ENCODE data around the gene RIPOR2.

The RIPOR2 gene

DNA sequence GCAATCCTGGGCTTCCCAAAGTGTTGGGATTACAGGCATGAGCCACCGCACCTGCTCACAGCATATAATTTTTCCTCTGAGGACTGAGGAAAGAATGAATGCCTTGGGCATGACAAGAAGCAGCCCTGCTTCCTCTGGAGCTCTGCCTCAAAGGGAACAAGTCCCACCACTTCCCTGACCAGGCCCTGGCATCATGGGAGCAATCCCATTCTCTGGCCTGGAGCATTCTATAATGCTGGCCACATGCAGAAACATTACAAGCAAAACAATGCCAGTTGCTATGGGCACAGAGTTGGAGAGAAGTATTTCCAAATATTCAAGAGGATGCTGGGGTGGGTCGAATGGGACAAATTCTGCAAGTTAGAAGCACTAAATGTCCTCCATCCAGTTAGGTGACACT, 95.6 kb downstream of the RIPOR2 start:
- no peak for DNase-seq

DNA sequence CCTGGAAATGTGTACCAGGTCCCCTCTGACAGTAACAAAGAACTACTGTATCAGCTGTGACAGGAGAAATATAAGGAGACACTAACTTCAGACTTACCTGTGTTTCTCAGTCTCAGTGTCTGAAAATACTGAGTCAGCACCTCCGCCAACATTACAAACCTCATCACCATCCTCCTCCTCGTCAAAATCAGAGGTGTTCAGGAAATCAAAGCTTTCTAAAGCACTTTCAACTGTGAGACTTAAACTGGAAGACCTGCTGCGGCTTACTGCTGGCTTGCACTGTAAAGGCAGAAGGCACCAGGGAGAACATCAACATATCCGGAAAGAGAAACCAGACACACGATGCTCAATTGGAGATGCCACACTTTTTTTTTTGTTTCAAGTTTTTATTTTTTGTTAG, 96.8 kb downstream of the RIPOR2 start:
- DNase-seq, result no peak

DNA sequence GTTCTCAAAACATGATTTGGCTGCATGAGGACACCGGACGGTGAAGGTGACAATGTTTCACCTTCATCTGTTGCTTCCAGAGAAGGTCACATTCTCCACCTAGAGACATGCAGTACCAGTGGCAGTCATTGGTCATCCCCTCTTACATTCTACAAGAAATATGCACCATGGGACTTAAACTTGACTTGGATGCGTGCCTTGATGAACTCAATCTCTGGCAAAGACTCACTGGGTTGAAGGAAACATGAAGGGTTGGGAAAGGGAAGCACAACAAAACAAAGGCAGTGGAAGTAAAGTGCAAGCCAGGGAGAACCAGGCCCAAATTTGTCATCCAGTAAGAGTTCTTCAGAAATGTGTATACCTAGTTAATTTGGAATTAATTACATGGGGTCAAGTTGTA, 97.7 kb downstream of the RIPOR2 start:
- DNase-seq, result no peak

DNA sequence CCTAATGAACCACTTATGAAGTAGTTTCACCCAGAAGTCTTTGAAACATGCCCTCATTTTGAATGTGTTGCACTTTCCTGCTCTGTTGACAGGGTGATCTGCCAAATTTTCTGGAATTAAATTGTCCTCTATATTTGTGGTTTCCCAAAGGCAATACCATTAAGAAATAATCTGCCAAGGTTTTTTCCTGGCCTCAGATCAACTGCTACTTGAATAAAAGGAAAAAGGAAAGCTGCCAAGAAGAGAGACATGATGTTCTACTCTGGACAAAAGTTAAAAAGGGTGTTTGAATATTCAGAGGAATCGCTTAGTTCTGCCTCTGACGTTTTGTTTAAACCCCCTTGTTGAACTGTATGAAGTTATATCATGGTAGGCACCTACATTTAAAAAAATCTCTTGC, 99.7 kb downstream of the RIPOR2 start:
- no peak for DNase-seq

DNA sequence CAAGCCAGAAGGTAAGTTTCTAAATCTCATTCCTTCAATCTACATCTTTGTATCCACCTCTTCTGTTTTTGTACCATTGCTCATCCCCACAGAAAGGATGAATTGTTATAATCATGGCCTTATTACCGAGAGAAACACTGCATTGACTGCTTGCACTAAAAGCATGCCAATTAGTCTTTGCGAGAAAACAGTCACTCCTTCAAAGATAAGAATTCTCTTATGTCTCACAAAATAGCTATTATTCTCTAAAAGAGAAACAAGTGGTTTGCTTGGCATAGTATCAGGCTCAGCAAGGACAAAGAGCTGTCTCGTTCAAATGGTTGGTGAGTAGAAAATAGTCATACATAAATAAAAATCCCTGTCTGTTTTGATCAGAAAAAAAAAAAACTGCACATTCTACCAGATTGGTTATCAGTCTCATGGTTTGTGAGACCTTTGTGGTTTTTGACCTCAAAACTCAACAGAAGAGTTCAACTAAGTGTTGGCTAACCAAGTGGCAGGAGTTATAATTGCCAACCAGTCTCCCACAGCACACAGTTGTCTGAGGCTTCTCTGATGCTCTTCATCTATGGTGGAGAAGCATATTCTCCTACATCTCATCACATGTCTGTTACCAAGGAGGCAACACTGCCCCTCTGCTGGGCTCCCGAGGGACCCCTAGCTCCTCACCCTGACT, 101.9 kb downstream of the RIPOR2 start:
- DNase-seq, result no peak

DNA sequence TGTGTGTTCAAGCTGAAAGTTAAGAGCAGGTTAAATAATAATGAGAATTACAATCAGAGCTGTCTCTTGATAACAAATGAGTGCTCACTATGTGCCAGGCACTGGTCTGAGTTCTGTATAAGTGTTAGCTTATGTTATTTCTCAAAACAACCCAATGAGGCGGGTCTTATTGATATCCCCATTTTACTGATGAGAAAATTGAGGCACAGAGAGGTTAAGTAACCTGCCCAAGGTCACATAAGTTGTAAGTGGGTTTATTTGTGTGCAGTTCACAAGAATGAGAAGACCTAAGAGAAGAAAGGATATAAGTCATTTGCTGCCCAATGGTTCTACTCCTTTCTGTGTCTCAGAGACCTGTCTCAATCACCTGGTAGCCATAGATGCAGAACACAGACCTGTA, 103.0 kb downstream of the RIPOR2 start:
- DNase-seq, result no peak

DNA sequence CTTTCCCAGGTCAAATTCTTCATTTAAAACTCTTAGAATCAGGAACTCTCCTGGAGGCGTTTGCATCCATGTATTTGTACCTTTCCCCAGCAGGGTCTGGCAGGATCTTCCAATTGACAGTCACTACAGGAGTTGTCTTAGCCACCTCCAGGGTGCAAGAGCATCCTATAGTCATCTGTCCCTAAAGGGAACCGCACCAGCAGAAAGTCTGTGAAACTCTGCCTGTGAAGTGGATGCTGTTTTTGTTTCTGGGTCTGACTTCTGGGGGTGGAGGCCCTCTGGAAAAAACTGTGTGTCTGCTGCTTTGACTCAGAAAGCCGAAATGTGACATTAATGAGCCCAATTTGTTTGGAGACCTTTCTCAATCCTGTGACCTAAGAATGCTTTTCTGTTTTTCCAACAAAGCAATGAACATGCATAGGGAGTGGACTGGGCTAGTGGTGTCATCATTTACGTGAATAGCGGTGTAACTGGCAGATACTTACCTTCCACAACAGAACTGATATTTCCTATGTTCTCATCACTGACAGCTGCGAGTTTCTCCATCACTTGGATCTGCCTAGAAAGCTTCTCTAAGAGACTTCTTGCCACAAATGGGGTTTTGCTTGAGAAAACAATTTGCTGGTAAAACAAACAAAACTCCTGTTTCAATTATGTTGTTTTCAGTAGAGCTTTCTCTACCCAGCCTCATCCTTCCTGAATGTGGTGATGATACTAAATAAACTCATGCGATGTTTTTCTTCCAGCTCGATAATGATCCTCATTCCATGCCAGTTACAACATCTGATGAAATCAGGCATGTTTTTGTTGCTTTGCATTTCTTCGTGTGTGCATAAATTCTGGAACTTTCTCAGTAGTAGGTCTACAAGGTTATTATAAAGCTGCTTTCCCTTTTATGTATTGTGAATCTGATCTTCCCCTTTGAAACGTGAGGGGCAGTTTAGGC, 103.7 kb downstream of the RIPOR2 start:
- no peak for DNase-seq

DNA sequence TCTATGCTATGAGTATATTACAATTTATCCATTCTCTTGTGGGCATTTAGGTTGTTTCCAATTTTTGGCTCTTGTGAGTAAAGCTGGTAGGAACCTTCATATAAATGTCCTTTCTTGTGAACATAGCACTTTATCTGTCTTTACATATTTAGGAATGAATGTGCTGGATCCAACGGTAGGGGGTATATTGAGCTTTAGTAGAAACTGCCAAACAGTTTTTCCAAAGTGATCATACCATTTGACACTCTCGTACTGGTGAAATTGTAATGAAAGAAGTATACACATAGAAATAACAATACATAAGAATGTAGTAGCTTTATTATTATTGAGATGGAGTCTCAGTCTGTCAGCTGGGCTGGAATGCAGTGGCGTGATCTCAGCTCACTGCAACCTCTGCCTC, 106.1 kb downstream of the RIPOR2 start:
- DNase-seq, result no peak

DNA sequence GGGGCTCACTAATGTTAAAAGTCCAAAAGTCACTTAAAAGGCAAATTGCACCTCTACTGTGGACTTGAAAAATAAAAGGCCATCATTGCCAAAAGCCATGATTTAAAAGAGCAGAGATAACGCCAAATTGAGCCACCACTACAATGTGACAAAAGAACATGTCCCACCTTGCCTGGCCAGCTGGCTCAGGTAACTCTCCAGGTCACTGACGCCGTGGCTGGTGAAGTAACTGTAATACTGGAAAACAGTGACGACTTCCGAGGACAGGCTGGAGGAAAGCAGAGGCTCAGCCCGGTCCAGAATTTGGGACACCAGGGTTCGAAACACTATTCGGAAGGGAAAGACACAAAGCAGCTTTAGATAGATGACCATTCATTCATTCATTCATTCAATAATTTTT, 107.8 kb downstream of the RIPOR2 start:
- DNase-seq, result no peak

DNA sequence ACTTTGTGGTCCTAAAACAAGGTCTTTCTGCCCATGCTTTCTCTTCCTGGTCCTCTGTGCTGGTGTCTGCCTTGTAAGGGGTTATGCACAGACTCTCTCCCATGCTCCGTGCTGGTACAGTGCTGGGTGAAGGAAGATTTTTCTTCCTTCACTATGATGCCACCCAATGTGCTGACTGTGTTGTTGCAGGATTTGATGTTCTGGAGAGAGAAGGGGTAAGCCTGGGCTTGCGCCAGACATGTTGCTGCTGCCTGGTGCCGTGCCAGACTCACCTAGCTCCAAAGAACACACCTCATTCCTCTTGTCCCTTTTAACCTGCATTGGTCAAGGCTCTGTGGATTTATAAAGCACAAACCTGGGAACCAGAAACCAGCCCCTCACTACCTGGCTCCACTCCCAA, 108.6 kb downstream of the RIPOR2 start:
- DNase-seq, result no peak

DNA sequence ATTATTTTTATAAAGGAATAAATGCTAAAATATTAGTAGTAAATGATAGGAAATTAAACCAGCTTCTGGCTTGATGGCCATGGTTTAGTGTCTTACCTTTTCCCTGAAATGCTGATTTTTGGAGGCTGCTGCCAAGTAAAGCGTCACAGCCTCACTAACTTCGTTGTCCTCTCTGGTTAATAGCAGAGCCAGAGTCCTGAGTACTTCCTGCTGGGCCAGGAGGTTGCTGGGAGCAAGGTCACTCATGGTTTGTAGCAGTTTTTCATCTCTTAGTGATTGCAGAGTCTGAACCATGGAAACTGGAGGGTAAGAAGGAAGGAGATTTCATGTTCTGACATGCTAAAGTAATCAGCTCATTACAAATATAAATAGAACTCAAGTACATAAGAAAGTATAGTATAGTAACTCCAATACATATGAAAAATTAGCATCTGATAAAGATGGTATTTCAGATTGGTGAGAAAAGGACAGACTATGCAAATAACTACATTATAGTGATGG, 110.6 kb downstream of the RIPOR2 start:
- no peak for DNase-seq

DNA sequence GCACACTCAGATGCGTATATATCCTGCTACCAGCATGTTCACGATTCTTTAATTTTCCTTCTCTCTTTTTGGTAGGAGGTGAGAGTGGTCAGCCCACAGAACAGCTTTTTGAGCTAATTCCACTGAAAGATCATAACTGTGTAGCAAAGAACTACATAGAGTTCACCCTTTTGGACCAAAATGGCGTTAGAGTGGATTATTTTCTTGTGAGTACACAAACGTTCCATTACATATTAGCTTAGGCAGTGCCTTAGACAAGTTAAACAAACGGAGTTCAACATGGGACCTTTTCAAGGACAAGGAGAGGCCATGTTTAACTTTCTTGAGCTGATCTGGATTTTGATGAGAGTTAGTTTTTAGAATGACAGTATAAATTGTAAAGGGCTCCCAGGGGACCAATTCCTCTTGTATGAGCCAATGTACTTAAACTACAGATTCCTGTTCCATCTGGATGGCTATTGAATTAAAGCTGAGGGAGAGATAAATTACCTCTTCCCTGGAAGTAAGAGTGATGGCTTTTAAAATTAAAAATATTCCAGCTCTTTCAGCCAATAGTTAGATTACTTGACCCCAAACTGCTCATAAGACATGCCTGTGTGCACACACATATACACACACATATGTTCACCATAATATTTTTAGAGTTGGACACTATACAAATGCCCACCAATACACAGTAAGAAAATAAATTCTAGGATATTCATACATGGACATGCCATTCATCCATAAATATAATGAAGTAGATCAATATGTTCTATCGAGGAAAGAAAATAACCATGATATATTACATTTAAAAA, 111.4 kb downstream of the RIPOR2 start:
- no peak for DNase-seq

DNA sequence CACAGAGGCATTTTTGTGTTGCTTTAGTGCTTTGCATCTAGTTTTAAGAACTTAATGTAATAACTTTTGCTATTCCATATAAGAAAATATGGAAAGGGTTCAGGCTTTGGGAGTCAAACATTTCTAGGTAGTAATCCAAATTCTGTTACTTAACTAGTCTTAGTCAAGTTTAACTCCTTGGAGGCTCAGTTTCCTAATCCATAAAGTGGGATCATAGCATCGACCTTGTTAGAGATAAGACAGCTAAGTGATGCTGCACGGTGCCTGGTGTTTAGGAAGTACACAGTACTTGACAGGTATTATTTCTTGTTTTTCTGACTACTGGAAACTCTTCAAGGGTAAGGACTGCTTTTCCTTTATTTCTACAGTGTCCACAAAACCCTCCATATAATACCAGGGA, 112.6 kb downstream of the RIPOR2 start:
- no peak for DNase-seq

DNA sequence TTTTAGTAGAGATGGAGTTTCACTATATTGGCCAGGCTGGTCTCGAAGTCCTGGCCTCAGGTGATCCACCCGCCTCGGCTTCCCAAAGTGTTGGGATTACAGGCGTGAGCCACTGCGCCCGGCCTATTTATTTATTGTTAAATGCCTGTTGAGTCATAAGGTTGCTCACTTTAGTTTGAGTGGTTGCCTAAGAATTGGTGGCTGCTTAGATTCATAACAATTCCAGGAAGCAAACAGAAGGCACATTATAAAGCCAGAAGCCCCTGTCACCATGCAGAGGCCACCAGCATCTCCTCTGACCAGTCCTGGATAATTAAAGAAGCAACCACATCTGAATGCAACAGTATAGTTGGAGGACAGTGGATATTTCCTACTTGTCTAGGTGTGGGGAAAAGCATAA, 113.1 kb downstream of the RIPOR2 start:
- DNase-seq, result no peak

DNA sequence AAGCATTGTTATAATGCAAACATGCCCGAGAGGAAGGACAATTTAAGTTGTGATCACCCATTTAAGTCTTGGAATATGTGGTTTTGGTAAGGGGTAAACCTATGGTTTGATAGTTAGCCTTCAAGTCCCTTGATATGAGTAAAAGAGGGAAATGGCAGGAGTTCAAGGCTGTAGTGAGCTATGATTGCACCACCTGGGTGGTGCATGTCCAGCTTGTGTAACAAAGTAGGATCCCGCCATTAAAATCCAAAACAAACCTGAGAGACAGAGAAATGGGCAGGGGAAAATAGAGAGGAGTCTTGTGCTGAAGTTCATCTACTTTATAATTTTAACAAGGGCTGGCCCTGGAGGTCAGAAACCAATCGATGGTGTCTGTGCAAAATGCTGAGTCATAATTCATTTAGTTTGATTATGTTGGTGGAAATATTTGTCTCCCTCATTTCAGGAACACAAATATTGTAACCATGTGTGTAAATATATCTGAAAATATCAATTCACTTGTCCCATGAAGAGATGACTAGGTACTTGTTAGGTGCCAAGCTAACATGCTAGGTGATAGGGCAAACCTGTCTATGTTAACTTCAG, 113.8 kb downstream of the RIPOR2 start:
- DNase-seq, result no peak

DNA sequence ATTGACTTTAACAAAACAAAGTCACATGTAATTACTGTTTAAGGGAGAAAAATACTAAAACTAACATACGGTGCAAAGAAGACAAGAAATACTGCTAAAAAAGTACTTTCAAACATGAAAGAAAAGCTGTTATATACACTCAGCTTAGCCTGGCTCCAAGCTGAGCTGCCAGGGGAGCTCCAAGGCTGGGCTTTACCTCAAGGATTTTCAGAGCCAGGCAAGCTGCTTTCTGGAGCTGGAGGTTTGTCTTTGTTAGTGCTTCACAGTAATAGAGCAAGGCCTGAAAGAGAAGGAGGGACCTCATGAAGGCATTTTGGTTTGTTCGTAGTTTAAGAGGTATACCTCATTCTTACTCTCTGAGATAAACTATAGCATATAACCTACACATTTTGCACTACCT, 117.4 kb downstream of the RIPOR2 start:
- no peak for DNase-seq

DNA sequence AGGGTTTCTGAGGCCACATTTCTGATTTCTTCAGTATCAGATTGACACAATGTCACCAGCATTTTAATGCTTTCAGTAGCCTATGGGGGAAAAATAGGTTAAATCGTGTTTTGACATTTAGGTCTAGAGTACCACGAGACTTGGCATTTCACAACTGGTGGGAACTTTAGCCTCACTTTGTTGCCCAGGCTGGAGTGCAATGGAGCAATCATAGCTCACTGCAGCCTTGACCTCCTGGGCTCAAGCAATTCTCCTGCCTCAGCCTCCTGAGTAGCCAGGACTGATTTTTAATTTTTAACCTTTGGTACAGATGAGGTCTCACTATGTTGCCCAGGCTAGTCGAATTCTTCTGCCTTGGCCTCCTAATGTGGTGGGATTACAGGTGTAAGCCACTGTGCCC, 126.0 kb downstream of the RIPOR2 start:
- no peak for DNase-seq

DNA sequence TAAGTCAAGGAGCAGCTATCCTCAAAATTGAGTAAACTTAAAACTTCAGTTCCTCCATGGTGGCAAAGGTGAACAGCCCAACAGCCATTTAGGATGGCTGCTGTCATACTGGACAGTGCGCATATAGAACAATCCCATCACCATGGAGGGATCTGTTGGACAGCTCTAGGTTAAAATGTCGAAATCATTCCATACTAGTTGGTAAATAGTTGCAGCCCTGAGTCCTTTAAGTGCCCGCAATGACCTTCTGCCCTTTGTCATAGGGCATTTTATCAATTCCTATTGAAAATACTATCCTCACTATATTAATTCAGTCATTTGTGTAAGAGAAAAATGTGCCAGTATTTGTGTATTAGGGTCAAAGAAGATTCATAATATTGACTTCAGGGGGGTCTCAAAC, 128.2 kb downstream of the RIPOR2 start:
- no peak for DNase-seq

DNA sequence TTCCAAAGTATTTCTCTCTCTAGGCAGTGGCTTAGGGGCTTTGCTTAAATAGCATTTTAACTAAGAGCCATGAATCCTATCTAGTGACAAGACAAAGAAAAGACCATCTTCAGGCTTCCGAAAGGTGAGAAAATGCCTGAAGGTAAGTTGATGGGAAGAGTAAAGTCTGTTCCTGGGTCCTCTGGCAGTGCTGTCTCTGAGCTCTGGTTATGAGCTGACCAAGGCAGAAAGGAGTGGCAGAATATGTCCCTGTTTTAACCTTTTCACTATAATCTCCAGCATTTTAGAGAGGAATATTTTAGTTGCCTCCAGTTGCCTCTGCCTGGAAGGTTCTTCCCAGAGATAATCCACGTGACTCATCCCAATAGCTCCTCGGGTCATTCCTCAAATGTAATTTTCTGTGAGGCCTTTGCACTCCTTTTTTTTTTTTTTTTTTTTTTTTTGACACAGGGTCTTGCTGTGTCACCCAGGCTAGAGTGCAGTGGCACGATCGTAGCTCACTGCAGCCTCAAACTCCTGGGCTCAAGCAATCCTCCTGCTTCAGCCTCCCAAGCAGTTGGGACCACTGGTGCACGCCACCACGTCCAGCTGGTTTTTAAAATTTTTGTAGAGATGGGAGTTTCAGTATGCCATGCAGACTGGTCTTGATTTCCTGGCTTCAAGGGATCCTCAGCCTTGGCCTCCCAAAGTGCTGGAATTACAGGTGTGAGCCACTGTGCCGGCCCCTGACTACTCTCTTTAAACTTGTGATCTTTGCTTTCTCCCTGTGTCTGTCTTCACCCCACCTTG, 133.3 kb downstream of the RIPOR2 start:
- DNase-seq, result no peak

DNA sequence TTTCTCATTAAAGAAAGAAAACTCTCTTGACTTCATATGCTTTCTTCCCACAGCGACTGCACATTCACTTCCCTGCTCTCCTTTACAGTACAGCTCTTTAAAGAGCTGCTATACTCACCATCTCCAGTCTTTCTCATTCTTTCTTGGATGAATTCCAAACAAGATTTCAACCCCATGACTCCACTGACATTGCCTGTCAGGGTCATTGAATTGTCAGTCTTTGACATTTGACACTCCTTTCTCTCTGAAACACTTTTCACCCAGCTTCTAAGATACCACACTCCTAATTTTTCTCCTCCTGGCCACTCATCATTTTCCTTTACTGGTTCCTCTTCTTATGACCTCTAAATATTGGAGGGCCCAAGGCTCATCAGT, 136.2 kb downstream of the RIPOR2 start:
- no peak for DNase-seq

DNA sequence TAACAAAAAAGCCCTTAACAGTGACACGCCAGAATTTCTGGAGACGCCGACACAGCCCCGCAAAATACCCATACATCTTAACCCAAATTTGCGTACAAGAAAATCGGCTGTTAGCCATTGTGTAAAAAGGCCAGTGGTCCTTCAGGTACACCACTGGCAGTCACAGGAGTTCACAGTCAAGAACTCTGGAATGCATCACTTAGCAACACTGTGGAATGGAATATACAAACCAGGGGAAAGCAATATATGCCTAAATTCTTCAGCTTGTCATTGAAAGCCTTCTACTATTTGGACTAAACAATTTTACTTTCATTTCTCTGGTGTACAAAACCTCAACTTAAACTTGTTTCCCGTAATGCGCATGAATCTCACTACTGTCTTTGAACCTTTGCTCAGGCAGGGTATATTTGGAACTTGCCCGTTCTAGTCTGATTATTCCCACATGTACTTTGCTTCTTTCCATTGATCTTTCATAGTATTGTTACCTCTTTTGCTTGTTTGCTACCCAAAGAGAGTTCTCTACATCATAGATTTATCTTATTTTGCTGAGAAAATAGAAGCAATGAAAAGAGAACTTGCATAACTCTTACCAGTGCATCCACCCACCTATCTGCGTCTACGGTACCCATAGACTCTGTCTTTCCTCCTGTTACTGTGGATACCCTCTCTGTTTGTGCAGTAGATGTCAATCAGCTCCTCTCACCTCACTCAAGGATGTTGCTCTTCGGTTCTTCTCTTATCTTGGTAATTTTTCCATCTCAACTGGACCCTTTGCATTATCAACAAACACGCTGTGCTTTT, 136.8 kb downstream of the RIPOR2 start, which contains the start of gene ARMH2:
Gene ARMH2 (minus strand): TSS at position 178 of the 801 bp plus-strand sequence. CDS start 60 bp downstream, at position 118.
- no peak for DNase-seq
